SU-DHL-6 (cell line): ENCODE results near the gene TOMM40.

Experiments
- H2AFZ ChIP-seq: fragments of 200-600 bp; sonication (generic); 2 replicates; pipeline ENCODE4 v1.6.1; 2014; ENCODE audit warnings: low read depth, mild to moderate bottlenecking, moderate library complexity, mixed read lengths, antibody characterized with exemption, low read length; ENCODE audit not compliant: severe bottlenecking
- H3F3A ChIP-seq: fragments of 200-600 bp; shearing (Covaris generic); 2 replicates; pipeline ENCODE4 v1.6.0; 2016; ENCODE audit warnings: antibody characterized with exemption, mild to moderate bottlenecking; ENCODE audit not compliant: insufficient read depth
- H3K27ac ChIP-seq: fragments of 200-600 bp; sonication (generic); 2 replicates; pipeline ENCODE4 v1.5.1; 2016; ENCODE audit warnings: low read depth, mild to moderate bottlenecking, low read length, moderate library complexity, mixed read lengths
- H3K27me3 ChIP-seq: fragments of 200-600 bp; sonication (generic), shearing (Covaris generic); 2 replicates; pipeline ENCODE4 v1.6.0; 2014; ENCODE audit warnings: mild to moderate bottlenecking, low read length
- H3K36me3 ChIP-seq: fragments of 200-600 bp; sonication (generic); 2 replicates; pipeline ENCODE4 v1.6.1; 2014; ENCODE audit warnings: mild to moderate bottlenecking, low read length, mixed read lengths
- H3K4me2 ChIP-seq: fragments of 300-600, 200-600 bp; shearing (Covaris generic), sonication (generic); 2 replicates; pipeline ENCODE4 v1.6.0; 2014; ENCODE audit warnings: low read length, low read depth, mild to moderate bottlenecking; ENCODE audit not compliant: poor library complexity, severe bottlenecking
- H3K4me3 ChIP-seq: fragments of 200-600 bp; sonication (generic); 2 replicates; pipeline ENCODE4 v1.5.1; 2014; ENCODE audit warnings: antibody characterized with exemption, low read length, mild to moderate bottlenecking, mixed read lengths; ENCODE audit not compliant: insufficient read depth, poor library complexity, severe bottlenecking
- H3K79me2 ChIP-seq: fragments of 200-600 bp; sonication (generic); 2 replicates; pipeline ENCODE4 v1.6.1; 2014; ENCODE audit warnings: mild to moderate bottlenecking, low read length, moderate library complexity; ENCODE audit not compliant: insufficient read depth
- H3K9ac ChIP-seq: fragments of 200-600 bp; sonication (generic); 2 replicates; pipeline ENCODE4 v1.7.0; 2014; ENCODE audit warnings: mild to moderate bottlenecking, low read length
- H3K9me2 ChIP-seq: fragments of 200-600 bp; sonication (generic); replicated peaks from 2 replicates; pipeline ENCODE4 v1.6.1; 2014; ENCODE audit warnings: low read length; ENCODE audit not compliant: insufficient read depth
- H3K9me3 ChIP-seq: fragments of 200-600 bp; sonication (generic); 2 replicates; pipeline ENCODE4 v1.6.1; 2014; ENCODE audit warnings: low read length, mixed read lengths; ENCODE audit not compliant: insufficient read depth
- H4K20me1 ChIP-seq: fragments of 200-600 bp; sonication (generic); 2 replicates; pipeline ENCODE4 v1.6.1; 2014; ENCODE audit warnings: low read depth, mild to moderate bottlenecking, antibody characterized with exemption, low read length, moderate library complexity, mixed read lengths
- EZH2phosphoT487 ChIP-seq: fragments of 200-600 bp; sonication (generic), shearing (Covaris generic); conservative IDR thresholded peaks from 2 replicates; pipeline ENCODE4 v1.6.1; 2018; ENCODE audit warnings: mild to moderate bottlenecking, antibody characterized with exemption, low read length, moderate library complexity, mixed read lengths
- TF ChIP-seq, protein P1 (sequence below): fragments of 200-600 bp; sonication (generic); IDR thresholded peaks from one replicate; pipeline ENCODE4 v1.5.1; 2017; ENCODE audit warnings: antibody characterized with exemption, mild to moderate bottlenecking, low read length, moderate library complexity; ENCODE audit not compliant: insufficient read depth, poor library complexity, severe bottlenecking

Gene TOMM40

DNA sequence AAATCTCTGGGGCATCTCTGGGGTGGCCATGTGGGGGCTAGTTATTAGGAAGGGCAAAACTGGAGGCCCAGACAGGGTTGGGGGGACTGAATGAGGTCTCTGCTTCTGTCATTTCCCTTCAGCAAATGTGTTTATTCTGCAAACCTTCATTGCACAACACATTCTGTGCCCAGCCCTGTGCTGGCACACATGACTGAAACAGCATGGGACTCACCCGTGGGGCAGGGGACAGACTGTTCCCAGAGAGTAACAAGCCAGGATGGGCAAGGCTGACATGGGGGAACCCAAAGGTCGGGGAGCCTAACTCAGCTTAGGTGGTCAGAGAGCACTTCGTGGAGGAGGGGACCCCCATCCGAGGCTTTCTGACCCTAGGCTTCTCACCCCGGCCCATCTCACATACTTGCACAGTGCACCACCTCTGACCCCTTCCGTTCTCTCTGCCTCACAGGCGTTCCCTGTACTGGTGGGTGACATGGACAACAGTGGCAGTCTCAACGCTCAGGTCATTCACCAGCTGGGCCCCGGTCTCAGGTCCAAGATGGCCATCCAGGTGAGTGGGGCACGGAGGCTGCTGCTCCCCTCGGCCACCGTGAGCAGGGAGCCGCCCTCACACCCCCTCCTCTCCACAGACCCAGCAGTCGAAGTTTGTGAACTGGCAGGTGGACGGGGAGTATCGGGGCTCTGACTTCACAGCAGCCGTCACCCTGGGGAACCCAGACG lies 2.4 kb downstream of the TOMM40 start:
- TF ChIP-seq, protein P1, sequence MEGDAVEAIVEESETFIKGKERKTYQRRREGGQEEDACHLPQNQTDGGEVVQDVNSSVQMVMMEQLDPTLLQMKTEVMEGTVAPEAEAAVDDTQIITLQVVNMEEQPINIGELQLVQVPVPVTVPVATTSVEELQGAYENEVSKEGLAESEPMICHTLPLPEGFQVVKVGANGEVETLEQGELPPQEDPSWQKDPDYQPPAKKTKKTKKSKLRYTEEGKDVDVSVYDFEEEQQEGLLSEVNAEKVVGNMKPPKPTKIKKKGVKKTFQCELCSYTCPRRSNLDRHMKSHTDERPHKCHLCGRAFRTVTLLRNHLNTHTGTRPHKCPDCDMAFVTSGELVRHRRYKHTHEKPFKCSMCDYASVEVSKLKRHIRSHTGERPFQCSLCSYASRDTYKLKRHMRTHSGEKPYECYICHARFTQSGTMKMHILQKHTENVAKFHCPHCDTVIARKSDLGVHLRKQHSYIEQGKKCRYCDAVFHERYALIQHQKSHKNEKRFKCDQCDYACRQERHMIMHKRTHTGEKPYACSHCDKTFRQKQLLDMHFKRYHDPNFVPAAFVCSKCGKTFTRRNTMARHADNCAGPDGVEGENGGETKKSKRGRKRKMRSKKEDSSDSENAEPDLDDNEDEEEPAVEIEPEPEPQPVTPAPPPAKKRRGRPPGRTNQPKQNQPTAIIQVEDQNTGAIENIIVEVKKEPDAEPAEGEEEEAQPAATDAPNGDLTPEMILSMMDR = no peak
- no peak overlapping the region for H3K4me2 ChIP-seq
- H3K9me3 ChIP-seq = no peaks in the 10 kb centered on the region; the same call in 1 of the 2 replicates
- peaks cover 6% of the 10 kb centered on the region for H3F3A ChIP-seq
- H3K36me3 ChIP-seq = no peaks in the 10 kb centered on the region
- no peak overlapping the region for H3K9ac ChIP-seq
- H3K27me3 ChIP-seq = no peaks in the 10 kb centered on the region
- no peaks in the 10 kb centered on the region; the same call in 1 of the 2 replicates for H4K20me1 ChIP-seq
- no peaks in the 10 kb centered on the region for H3K9me2 ChIP-seq
- peaks cover 24% of the 10 kb centered on the region for H3K79me2 ChIP-seq
- H3K4me3 ChIP-seq = no peak overlapping the region
- H3K27ac ChIP-seq = no peak overlapping the region
- H2AFZ ChIP-seq = no peak overlapping the region

DNA sequence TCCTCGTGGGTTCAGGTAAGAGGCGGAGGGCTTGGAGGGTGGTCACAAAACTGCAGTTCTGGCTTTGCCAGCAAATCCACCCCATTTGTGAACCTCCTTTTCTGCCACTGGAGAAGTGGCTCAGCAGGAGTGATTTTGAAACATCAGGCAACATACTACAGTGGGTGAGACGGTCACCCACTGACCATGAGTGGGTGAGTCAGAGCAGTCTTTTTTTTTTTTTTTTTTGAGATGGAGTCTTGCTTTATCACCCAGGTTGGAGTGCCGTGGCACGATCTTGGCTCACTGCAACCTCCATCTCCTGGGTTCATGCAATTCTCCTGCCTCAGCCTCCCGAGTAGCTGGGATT lies 3.0 kb downstream of the TOMM40 start:
- Histone ChIP-seq H3K4me2 (no peak overlapping the region), H3K27me3 (no peaks in the 10 kb centered on the region), H3K79me2 (peaks cover 24% of the 10 kb centered on the region), H4K20me1 (no peaks in the 10 kb centered on the region; the same call in 1 of the 2 replicates), H3K36me3 (no peaks in the 10 kb centered on the region), H3K9me2 (no peaks in the 10 kb centered on the region), H3K4me3 (no peak overlapping the region), H3K9ac (no peak overlapping the region), H3F3A (peaks cover 6% of the 10 kb centered on the region), H3K27ac (no peak overlapping the region), H2AFZ (no peak overlapping the region), H3K9me3 (no peaks in the 10 kb centered on the region; the same call in 1 of the 2 replicates)
- TF ChIP-seq, protein P1 = no peak
- no peak for TF ChIP-seq EZH2phosphoT487

DNA sequence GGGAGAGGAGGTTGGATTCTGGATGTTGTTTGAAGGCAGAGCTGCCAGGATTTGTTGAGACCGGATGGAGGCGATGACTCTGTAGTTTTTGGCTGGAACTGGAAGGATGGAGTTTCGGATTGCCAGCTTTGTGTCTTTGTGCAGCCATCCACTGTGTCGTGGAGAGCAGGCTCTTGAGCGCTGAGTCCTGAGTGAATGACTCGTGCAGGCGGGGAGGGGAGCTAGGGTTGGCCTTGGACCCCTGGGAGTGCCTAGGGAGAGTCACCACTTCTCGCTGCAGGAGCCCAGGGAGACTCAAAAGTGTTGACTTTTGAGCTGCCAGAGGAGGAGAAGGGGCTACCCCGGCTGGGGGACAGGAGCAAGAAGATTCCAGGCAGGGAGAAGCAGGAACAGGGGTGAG lies 3.9 kb downstream of the TOMM40 start:
- no peaks in the 10 kb centered on the region for H3K27me3 ChIP-seq
- TF ChIP-seq, protein P1 = no peak
- TF ChIP-seq EZH2phosphoT487 = no peak
- H3K9ac ChIP-seq = no peak overlapping the region
- no peak overlapping the region for H3K27ac ChIP-seq
- H3F3A ChIP-seq = peaks cover 3% of the 10 kb centered on the region
- no peak overlapping the region for H3K4me3 ChIP-seq
- H3K9me3 ChIP-seq = no peaks in the 10 kb centered on the region
- H4K20me1 ChIP-seq = no peaks in the 10 kb centered on the region; the same call in 1 of the 2 replicates
- no peaks in the 10 kb centered on the region for H3K9me2 ChIP-seq
- H3K36me3 ChIP-seq = no peaks in the 10 kb centered on the region
- H3K79me2 ChIP-seq = peaks cover 24% of the 10 kb centered on the region
- H2AFZ ChIP-seq = no peak overlapping the region
- H3K4me2 ChIP-seq = no peak overlapping the region
